ENCODE data around the gene RNF10.

DNA sequence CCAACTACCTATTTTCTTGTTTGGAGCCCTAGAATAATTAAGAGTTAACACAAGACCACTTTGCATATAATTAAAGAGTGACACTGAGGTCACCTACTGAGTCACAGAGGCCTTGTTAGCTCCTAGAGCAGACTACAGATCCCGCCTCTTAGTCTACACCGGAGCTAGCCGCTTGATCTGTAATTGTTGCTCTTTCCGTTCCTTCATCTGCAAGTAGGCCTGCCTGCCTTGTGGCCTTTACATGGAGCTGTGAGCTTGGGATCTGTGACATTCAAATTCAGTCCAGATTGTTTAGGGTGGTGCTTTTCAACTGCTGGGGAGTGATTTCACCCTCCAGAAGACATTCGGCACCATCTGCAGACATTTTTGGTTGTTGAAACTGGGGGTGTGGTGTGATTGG is 43.8 kb upstream of the RNF10 start:
- TF ChIP-seq, protein P1, sequence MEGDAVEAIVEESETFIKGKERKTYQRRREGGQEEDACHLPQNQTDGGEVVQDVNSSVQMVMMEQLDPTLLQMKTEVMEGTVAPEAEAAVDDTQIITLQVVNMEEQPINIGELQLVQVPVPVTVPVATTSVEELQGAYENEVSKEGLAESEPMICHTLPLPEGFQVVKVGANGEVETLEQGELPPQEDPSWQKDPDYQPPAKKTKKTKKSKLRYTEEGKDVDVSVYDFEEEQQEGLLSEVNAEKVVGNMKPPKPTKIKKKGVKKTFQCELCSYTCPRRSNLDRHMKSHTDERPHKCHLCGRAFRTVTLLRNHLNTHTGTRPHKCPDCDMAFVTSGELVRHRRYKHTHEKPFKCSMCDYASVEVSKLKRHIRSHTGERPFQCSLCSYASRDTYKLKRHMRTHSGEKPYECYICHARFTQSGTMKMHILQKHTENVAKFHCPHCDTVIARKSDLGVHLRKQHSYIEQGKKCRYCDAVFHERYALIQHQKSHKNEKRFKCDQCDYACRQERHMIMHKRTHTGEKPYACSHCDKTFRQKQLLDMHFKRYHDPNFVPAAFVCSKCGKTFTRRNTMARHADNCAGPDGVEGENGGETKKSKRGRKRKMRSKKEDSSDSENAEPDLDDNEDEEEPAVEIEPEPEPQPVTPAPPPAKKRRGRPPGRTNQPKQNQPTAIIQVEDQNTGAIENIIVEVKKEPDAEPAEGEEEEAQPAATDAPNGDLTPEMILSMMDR (IDR thresholded peaks at IDR 0.05 in 8 of 11, conservative IDR thresholded peaks at IDR 0.05 in 3 of 11), result no peak
- TF ChIP-seq POLR2A (IDR thresholded peaks at IDR 0.05) (no peak), POLR2AphosphoS5 (IDR thresholded peaks at IDR 0.05) (no peak)
